ENCODE data around the gene CDC14B. TPM values are rescaled to one million over a fixed set of nuclear protein-coding genes. Genes with fewer than 3 reads are reported as not detected.

Gene CDC14B
- total RNA-seq, 2 experiments from 2014 or later, result 0.23 to 0.37 TPM

GRCh38 chr9:96567203-96567700 is 52.4 kb downstream of the CDC14B start:
- CTCF ChIA-PET, result interaction anchor here (1.3 to 3.0 kb wide), 6 partner anchors 11 to 199 kb away, joined by 3 to 17 read pairs (median 6); partner anchors contain the start of gene HABP4
- ATAC-seq (peak; percentile 64), DNase-seq (peak; percentile 23)
- Mint-ChIP-seq H3K9me3 (ENCODE audit: insufficient read depth) (no peaks in the 10 kb centered on the region), H3K4me3 (peak overlapping the region; percentile 74), H3K36me3 (ENCODE audit: low read depth) (no peaks in the 10 kb centered on the region), H3K27ac (no peak overlapping the region), H3K4me1 (ENCODE audit: low read depth) (peaks cover 16% of the 10 kb centered on the region), H3K27me3 (ENCODE audit: low read depth) (peaks cover 23% of the 10 kb centered on the region)
- POLR2A ChIA-PET, result no interaction called here

GRCh38 chr9:96566498-96567202 is 53.0 kb downstream of the CDC14B start:
- ChIA-PET CTCF (interaction anchor here (0.7 to 3.0 kb wide), 9 partner anchors 9 to 199 kb away, joined by 3 to 17 read pairs (median 5); partner anchors contain the start of gene HABP4), POLR2A (no interaction called here)
- DNase-seq (peak; percentile 79), ATAC-seq (peak; percentile 89)
- Mint-ChIP-seq H3K27ac (no peak overlapping the region), H3K4me1 (ENCODE audit: low read depth) (peaks cover 16% of the 10 kb centered on the region), H3K9me3 (ENCODE audit: insufficient read depth) (no peaks in the 10 kb centered on the region), H3K4me3 (peak overlapping the region; percentile 74), H3K36me3 (ENCODE audit: low read depth) (no peaks in the 10 kb centered on the region), H3K27me3 (ENCODE audit: low read depth) (peaks cover 23% of the 10 kb centered on the region)

- Mint-ChIP-seq H3K9me3 (ENCODE audit: insufficient read depth) (no peaks in the 10 kb centered on the region), H3K36me3 (ENCODE audit: low read depth) (no peaks in the 10 kb centered on the region), H3K27me3 (ENCODE audit: low read depth) (peaks cover 23% of the 10 kb centered on the region), H3K27ac (no peak overlapping the region), H3K4me1 (ENCODE audit: low read depth) (peaks cover 16% of the 10 kb centered on the region), H3K4me3 (peak overlapping the region; percentile 74)
- DNase-seq (no peak), ATAC-seq (no peak)
- CTCF ChIA-PET, result interaction anchor here (0.7 to 3.0 kb wide), 7 partner anchors 9 to 198 kb away, joined by 3 to 17 read pairs (median 5); partner anchors contain the start of gene HABP4
- POLR2A ChIA-PET, result no interaction called here
Observed at GRCh38 chr9:96565671-96566497, 53.8 kb downstream of the CDC14B start.

- peaks cover 16% of the 10 kb centered on the region for H3K27me3 Mint-ChIP-seq (ENCODE audit: low read depth)
- no peaks in the 10 kb centered on the region for H3K9me3 Mint-ChIP-seq (ENCODE audit: insufficient read depth)
- ChIA-PET POLR2A (no interaction called here), CTCF (interaction anchor here (1.2 kb wide), 1 partner anchor 122 kb away, joined by 5 read pairs; no protein-coding TSS in a partner anchor)
- no peak overlapping the region for H3K27ac Mint-ChIP-seq
- DNase-seq (no peak), ATAC-seq (no peak)
- H3K4me1 Mint-ChIP-seq (ENCODE audit: low read depth), result peaks cover 16% of the 10 kb centered on the region
- H3K36me3 Mint-ChIP-seq (ENCODE audit: low read depth), result no peaks in the 10 kb centered on the region
- no peak overlapping the region for H3K4me3 Mint-ChIP-seq
Observed at GRCh38 chr9:96564217-96564616, 55.4 kb downstream of the CDC14B start.

- ChIA-PET CTCF (no interaction called here), POLR2A (no interaction called here)
- no peak for DNase-seq
- H3K36me3 Mint-ChIP-seq (ENCODE audit: low read depth), result no peaks in the 10 kb centered on the region
- H3K4me1 Mint-ChIP-seq (ENCODE audit: low read depth), result no peaks in the 10 kb centered on the region
- ATAC-seq, result no peak
- H3K4me3 Mint-ChIP-seq, result no peak overlapping the region
- peaks cover 9% of the 10 kb centered on the region for H3K27me3 Mint-ChIP-seq (ENCODE audit: low read depth)
- no peaks in the 10 kb centered on the region for H3K9me3 Mint-ChIP-seq (ENCODE audit: insufficient read depth)
- no peak overlapping the region for H3K27ac Mint-ChIP-seq
Observed at GRCh38 chr9:96559339-96559943, 60.2 kb downstream of the CDC14B start.

- DNase-seq (no peak), ATAC-seq (no peak)
- no peaks in the 10 kb centered on the region for H3K9me3 Mint-ChIP-seq (ENCODE audit: insufficient read depth)
- no peak overlapping the region for H3K27ac Mint-ChIP-seq
- ChIA-PET POLR2A (no interaction called here), CTCF (interaction anchor here (3.2 kb wide), 1 partner anchor 8 kb away, joined by 17 read pairs; no protein-coding TSS in a partner anchor)
- H3K4me1 Mint-ChIP-seq (ENCODE audit: low read depth), result no peaks in the 10 kb centered on the region
- no peak overlapping the region for H3K4me3 Mint-ChIP-seq
- no peaks in the 10 kb centered on the region for H3K36me3 Mint-ChIP-seq (ENCODE audit: low read depth)
- peaks cover 6% of the 10 kb centered on the region for H3K27me3 Mint-ChIP-seq (ENCODE audit: low read depth)
Observed at GRCh38 chr9:96557921-96558320, 61.7 kb downstream of the CDC14B start.

GRCh38 chr9:96556701-96557461 is 62.8 kb downstream of the CDC14B start:
- CTCF ChIA-PET, result interaction anchor here (3.2 kb wide), 1 partner anchor 10 kb away, joined by 17 read pairs; no protein-coding TSS in a partner anchor
- POLR2A ChIA-PET, result no interaction called here
- H3K27ac Mint-ChIP-seq, result no peak overlapping the region
- H3K27me3 Mint-ChIP-seq (ENCODE audit: low read depth), result peaks cover 8% of the 10 kb centered on the region
- no peak overlapping the region for H3K4me3 Mint-ChIP-seq
- no peak for ATAC-seq
- H3K36me3 Mint-ChIP-seq (ENCODE audit: low read depth), result no peaks in the 10 kb centered on the region
- H3K9me3 Mint-ChIP-seq (ENCODE audit: insufficient read depth), result no peaks in the 10 kb centered on the region
- H3K4me1 Mint-ChIP-seq (ENCODE audit: low read depth), result no peaks in the 10 kb centered on the region
- DNase-seq, result no peak

- H3K27ac Mint-ChIP-seq, result no peak overlapping the region
- H3K9me3 Mint-ChIP-seq (ENCODE audit: insufficient read depth), result no peaks in the 10 kb centered on the region
- ChIA-PET POLR2A (no interaction called here), CTCF (interaction anchor here (3.2 kb wide), 1 partner anchor 11 kb away, joined by 17 read pairs; no protein-coding TSS in a partner anchor)
- no peaks in the 10 kb centered on the region for H3K4me1 Mint-ChIP-seq (ENCODE audit: low read depth)
- ATAC-seq (no peak), DNase-seq (no peak)
- H3K4me3 Mint-ChIP-seq, result no peak overlapping the region
- H3K36me3 Mint-ChIP-seq (ENCODE audit: low read depth), result no peaks in the 10 kb centered on the region
- H3K27me3 Mint-ChIP-seq (ENCODE audit: low read depth), result peaks cover 12% of the 10 kb centered on the region
Observed at GRCh38 chr9:96555567-96556386, 63.9 kb downstream of the CDC14B start.

GRCh38 chr9:96554801-96555566 is 64.7 kb downstream of the CDC14B start:
- no peak overlapping the region for H3K27ac Mint-ChIP-seq
- ChIA-PET CTCF (interaction anchor here (3.2 kb wide), 1 partner anchor 11 kb away, joined by 17 read pairs; no protein-coding TSS in a partner anchor), POLR2A (no interaction called here)
- ATAC-seq, result no peak
- no peak overlapping the region for H3K4me3 Mint-ChIP-seq
- H3K36me3 Mint-ChIP-seq (ENCODE audit: low read depth), result no peaks in the 10 kb centered on the region
- peaks cover 12% of the 10 kb centered on the region for H3K27me3 Mint-ChIP-seq (ENCODE audit: low read depth)
- DNase-seq, result no peak
- H3K4me1 Mint-ChIP-seq (ENCODE audit: low read depth), result no peaks in the 10 kb centered on the region
- no peaks in the 10 kb centered on the region for H3K9me3 Mint-ChIP-seq (ENCODE audit: insufficient read depth)

GRCh38 chr9:96554326-96554725 is 65.3 kb downstream of the CDC14B start:
- no peaks in the 10 kb centered on the region for H3K36me3 Mint-ChIP-seq (ENCODE audit: low read depth)
- no peak overlapping the region for H3K4me3 Mint-ChIP-seq
- no peak overlapping the region for H3K27ac Mint-ChIP-seq
- no peak for ATAC-seq
- ChIA-PET POLR2A (no interaction called here), CTCF (no interaction called here)
- no peaks in the 10 kb centered on the region for H3K9me3 Mint-ChIP-seq (ENCODE audit: insufficient read depth)
- H3K4me1 Mint-ChIP-seq (ENCODE audit: low read depth), result no peaks in the 10 kb centered on the region
- DNase-seq, result no peak
- H3K27me3 Mint-ChIP-seq (ENCODE audit: low read depth), result peaks cover 12% of the 10 kb centered on the region

Data from activated CD8-positive, alpha-beta T cell treated with anti-CD3 and anti-CD28 coated beads, Interleukin-2, amount 10 ng/mL, durations not matched to agents 7 days and 5 days (primary cell).